SJCRH30 (cell line): ENCODE data around the gene ERBB4. TPM values are rescaled to one million over a fixed set of nuclear protein-coding genes. Genes with fewer than 3 reads are reported as not detected.

Experiments used
- DNase-seq, 2 experiments: peaks; one replicate each; pipeline ENCODE4 v3.0.0-alpha.2; 2015 to 2020
- H3K27ac ChIP-seq: fragments of 250-450 bp; sonication (Bioruptor Pico); 2 replicates; pipeline ENCODE4 v1.5.1; 2020; ENCODE audit warnings: mild to moderate bottlenecking, moderate library complexity
- H3K27me3 ChIP-seq: fragments of 250-450 bp; sonication (Bioruptor Pico); 2 replicates; pipeline ENCODE4 v1.5.1; 2020; ENCODE audit warnings: mild to moderate bottlenecking, moderate library complexity
- H3K36me3 ChIP-seq: fragments of 250-450 bp; sonication (Bioruptor Pico); 2 replicates; pipeline ENCODE4 v1.5.1; 2020; ENCODE audit warnings: mild to moderate bottlenecking, moderate library complexity
- H3K4me1 ChIP-seq: fragments of 250-450 bp; sonication (Bioruptor Pico); 2 replicates; pipeline ENCODE4 v1.5.1; 2020; ENCODE audit warnings: mild to moderate bottlenecking, moderate library complexity
- H3K4me3 ChIP-seq: fragments of 250-450 bp; sonication (Bioruptor Pico); 2 replicates; pipeline ENCODE4 v1.5.1; 2020; ENCODE audit warnings: mild to moderate bottlenecking, moderate library complexity
- H3K9me3 ChIP-seq: fragments of 250-450 bp; sonication (Bioruptor Pico); replicated peaks from 2 replicates; pipeline ENCODE4 v1.5.1; 2020; ENCODE audit warnings: mild to moderate bottlenecking, moderate library complexity
- total RNA-seq: library from RNA; depleted of rRNA; stranded (reverse); fragments of >200 nt; shearing (Covaris generic); gene quantifications from 2 replicates; pipeline ENCODE4 v1.2.3, GENCODE V29; 2014

Gene ERBB4
- total RNA-seq, 1 experiment from 2014 or later: 3.0 TPM

DNA sequence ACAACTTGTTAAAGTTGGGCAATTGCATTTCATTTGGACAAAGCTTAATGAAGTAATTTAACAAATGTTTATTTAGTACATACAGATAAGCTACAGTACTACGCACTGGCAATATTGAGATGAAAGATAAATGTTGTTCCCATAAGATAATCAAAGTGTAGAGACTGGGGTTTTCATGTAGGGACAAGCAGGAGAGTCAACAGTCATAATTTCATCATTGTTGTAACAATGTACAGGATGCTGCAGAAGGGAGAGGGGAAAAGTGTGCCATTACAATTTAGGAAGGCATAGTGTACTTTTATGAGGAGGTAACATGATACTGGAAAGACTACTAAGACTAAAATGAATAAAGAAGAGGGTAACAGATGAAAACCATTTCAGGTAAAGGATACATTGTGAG, 441.6 kb downstream of the ERBB4 start:
- DNase-seq: no peak
- H3K27me3 ChIP-seq: no peaks in the 10 kb centered on the region
- no peaks in the 10 kb centered on the region for H3K36me3 ChIP-seq
- no peak overlapping the region for H3K27ac ChIP-seq
- H3K4me1 ChIP-seq: no peaks in the 10 kb centered on the region
- no peak overlapping the region for H3K4me3 ChIP-seq
- H3K9me3 ChIP-seq: no peaks in the 10 kb centered on the region

GRCh38 chr2:212089873-212090272, 448.7 kb downstream of the ERBB4 start:
- no peak for DNase-seq
- Histone ChIP-seq H3K9me3 (no peaks in the 10 kb centered on the region), H3K27ac (no peak overlapping the region), H3K27me3 (no peaks in the 10 kb centered on the region), H3K4me1 (no peaks in the 10 kb centered on the region), H3K36me3 (no peaks in the 10 kb centered on the region), H3K4me3 (no peak overlapping the region)

DNA sequence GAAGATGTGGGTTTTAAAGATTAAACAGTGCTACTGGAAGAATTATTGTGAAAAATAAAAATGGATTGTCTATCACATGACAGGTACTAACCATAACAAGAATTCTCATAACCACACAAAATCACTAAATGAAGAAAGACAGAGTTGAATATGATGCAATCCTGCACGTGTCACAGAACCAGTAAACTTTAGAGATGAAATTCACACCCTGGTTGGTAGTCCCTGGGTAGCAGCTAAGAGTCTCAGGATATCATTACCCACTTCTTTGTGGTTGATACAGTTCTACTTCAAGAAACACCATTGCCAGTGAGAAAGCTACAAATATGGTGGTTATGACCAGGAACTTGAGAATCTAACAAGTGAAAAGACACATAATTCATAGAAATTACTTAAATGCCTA, 450.2 kb downstream of the ERBB4 start:
- H3K27me3 ChIP-seq: no peaks in the 10 kb centered on the region
- H3K27ac ChIP-seq: no peak overlapping the region
- no peaks in the 10 kb centered on the region for H3K36me3 ChIP-seq
- H3K9me3 ChIP-seq: no peaks in the 10 kb centered on the region
- no peak for DNase-seq
- H3K4me1 ChIP-seq: no peaks in the 10 kb centered on the region
- no peak overlapping the region for H3K4me3 ChIP-seq

DNA sequence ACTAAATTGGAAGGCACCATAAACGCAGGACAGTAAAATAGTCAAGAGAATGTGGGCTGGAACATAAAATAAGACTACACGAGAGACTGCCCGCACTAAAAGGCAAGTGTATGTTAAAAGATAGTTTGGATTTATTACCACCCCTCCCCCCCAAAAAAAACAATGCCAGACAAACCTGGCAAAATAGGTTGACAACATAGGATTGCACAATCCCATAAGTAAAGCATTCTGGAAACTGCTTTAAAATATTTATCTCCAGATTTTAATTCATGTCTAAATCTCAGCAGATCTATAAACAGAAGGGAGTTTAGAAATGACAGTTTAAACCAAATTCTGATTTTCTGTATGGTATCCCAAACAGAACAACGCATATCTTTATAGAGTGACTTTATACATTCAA, 455.1 kb downstream of the ERBB4 start:
- H3K27ac ChIP-seq: no peak overlapping the region
- H3K9me3 ChIP-seq: no peaks in the 10 kb centered on the region
- DNase-seq: no peak
- H3K4me1 ChIP-seq: no peaks in the 10 kb centered on the region
- no peak overlapping the region for H3K4me3 ChIP-seq
- no peaks in the 10 kb centered on the region for H3K27me3 ChIP-seq
- no peaks in the 10 kb centered on the region for H3K36me3 ChIP-seq

- Histone ChIP-seq H3K36me3 (no peaks in the 10 kb centered on the region), H3K27ac (no peak overlapping the region), H3K27me3 (no peaks in the 10 kb centered on the region), H3K9me3 (no peaks in the 10 kb centered on the region), H3K4me1 (no peaks in the 10 kb centered on the region), H3K4me3 (no peak overlapping the region)
- no peak for DNase-seq
Measured at GRCh38 chr2:212078103-212078502, 460.5 kb downstream of the ERBB4 start.

DNA sequence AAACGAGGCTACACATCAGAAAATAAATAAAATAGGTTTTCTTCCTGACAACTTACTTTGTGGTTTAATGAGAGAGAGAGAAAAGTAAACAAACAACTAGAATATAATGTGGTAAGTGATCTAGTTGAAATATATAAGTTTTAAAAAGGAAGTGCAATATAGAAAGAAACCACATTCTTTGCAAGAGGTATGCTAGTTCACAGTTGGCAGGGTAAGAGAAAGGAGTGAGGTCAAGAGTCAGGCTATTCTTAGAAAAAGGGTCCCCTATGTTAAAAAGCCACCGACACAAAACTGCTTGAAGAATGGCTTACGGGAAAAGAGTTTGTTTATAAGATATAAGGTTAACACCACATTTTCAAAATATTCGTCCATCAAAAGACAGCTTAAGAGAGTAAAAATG, 462.1 kb downstream of the ERBB4 start:
- no peak for DNase-seq
- H3K4me1 ChIP-seq: no peaks in the 10 kb centered on the region
- H3K9me3 ChIP-seq: no peaks in the 10 kb centered on the region
- H3K4me3 ChIP-seq: no peak overlapping the region
- H3K27me3 ChIP-seq: no peaks in the 10 kb centered on the region
- no peaks in the 10 kb centered on the region for H3K36me3 ChIP-seq
- no peak overlapping the region for H3K27ac ChIP-seq

DNA sequence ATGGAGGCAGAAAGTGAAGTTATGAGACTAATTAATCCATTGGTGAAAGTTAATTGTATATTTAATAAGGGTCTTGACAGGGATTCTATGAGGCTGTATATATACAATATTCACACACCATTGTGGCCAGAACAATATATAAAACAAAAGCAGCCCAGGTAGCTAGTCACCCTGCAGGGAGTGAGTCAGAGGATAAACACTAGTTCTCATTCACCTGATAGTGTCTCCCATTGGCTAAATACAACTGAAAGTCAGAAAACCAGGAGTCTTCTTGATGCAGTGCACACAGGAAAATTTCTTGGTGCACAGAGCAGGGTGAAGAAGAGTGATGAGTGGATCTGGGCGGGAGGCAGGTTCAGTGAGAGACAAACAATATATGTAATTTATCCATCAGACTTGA, 465.2 kb downstream of the ERBB4 start:
- H3K4me3 ChIP-seq: no peak overlapping the region
- H3K4me1 ChIP-seq: no peaks in the 10 kb centered on the region
- no peaks in the 10 kb centered on the region for H3K9me3 ChIP-seq
- DNase-seq: no peak
- H3K27me3 ChIP-seq: no peaks in the 10 kb centered on the region
- no peaks in the 10 kb centered on the region for H3K36me3 ChIP-seq
- H3K27ac ChIP-seq: no peak overlapping the region

DNA sequence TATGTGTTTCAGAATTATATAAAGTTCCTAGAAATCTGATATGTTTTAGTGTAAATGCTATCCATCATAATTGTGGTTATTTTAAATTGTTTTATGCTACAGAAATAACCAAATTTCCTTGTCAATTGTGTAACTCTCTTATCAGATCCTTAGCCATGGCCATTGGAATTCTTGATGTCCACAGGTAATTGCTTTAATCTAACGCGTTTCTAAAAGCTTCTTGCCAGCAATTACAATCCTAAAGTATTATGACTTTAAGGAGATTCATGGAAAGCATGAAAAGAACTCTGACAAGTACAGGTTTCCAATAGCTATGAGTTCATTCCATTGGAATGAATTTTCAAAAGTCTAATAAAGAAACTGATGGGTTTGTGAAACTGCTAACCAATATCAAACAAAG, 472.1 kb downstream of the ERBB4 start:
- Histone ChIP-seq H3K4me1 (no peaks in the 10 kb centered on the region), H3K4me3 (no peak overlapping the region), H3K9me3 (no peaks in the 10 kb centered on the region), H3K36me3 (no peaks in the 10 kb centered on the region), H3K27ac (no peak overlapping the region), H3K27me3 (no peaks in the 10 kb centered on the region)
- DNase-seq: no peak

DNA sequence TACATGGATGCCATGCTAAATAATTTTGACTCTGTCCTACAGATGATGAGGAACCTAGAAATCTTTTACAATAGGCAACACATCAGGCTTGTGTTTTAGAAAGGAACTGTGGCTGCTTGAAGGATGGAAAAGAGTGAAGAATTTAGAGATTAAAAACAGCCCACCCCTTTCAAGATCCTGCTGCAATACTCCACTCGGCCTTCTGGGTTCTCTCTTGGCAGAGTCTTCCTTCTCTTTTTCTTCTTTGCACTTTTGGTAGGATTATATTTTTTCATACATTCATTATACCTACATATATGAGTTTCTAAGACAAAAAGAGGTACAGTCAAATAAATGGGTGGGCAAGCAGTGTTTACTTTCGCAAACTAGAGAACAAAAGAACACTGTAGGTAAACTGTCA, 474.3 kb downstream of the ERBB4 start:
- no peak overlapping the region for H3K27ac ChIP-seq
- no peak overlapping the region for H3K4me3 ChIP-seq
- no peak for DNase-seq
- no peaks in the 10 kb centered on the region for H3K4me1 ChIP-seq
- H3K9me3 ChIP-seq: 0 out of 2 replicates have a peak, but pooled peaks cover 4% of the 10 kb centered on the region
- no peaks in the 10 kb centered on the region for H3K36me3 ChIP-seq
- no peaks in the 10 kb centered on the region for H3K27me3 ChIP-seq

DNA sequence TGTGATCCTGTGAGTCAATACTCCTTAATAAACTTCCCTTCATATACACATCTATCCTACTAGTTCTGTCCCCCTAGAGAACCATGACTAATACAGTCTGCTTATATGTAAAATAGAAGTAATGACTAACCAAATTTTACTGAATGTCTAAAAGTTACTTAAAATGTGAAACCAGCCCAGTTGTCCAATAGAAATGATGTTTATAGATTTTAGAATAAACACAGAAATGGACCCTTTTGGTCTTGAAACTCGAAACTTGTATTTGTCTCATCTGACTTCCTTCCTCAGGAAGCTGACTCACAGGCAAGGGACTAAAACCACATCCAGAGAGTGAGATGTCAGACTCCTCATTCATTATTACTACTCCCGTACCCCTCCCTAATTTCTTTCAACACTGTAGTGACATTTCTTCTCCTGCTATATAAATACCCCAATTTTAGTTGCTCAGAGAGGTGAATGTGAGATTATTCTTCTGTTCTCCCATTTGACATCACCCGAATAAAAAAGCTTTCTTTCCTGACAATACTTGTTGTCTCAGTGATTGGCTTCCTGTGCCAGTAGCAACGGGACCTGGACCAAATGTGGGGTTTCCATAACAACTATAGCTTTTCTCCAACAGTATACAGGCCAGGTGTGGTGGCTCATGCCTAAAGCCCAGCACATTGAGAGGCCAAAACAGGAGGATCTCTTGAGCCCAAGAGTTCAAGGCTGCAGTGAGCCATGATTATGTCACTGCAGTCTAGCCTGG, 486.0 kb downstream of the ERBB4 start:
- H3K27me3 ChIP-seq: no peaks in the 10 kb centered on the region
- H3K4me1 ChIP-seq: no peaks in the 10 kb centered on the region
- no peaks in the 10 kb centered on the region for H3K9me3 ChIP-seq
- no peak for DNase-seq
- no peak overlapping the region for H3K4me3 ChIP-seq
- no peak overlapping the region for H3K27ac ChIP-seq
- no peaks in the 10 kb centered on the region for H3K36me3 ChIP-seq

DNA sequence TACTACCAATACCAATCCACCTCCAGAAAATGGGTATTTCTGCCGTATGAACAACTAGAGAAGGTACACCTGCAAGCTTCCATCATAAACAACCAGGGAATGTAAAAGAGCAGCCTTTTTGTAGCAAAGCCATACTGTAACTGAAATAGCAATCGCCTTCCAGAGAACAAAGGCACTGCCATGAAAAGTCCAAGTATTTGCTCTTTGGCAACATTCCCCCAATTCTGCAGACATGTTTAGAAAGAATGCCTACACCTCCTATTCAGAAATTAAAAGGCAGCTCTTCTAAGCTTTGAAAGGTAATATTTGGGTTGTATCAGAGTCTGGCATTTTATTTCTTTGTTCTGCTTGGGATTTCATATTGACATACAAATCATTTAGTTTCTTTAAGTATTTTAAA, 487.7 kb downstream of the ERBB4 start:
- Histone ChIP-seq H3K27me3 (no peaks in the 10 kb centered on the region), H3K36me3 (no peaks in the 10 kb centered on the region), H3K4me1 (no peaks in the 10 kb centered on the region), H3K4me3 (no peak overlapping the region), H3K9me3 (no peaks in the 10 kb centered on the region), H3K27ac (no peak overlapping the region)
- DNase-seq: no peak

DNA sequence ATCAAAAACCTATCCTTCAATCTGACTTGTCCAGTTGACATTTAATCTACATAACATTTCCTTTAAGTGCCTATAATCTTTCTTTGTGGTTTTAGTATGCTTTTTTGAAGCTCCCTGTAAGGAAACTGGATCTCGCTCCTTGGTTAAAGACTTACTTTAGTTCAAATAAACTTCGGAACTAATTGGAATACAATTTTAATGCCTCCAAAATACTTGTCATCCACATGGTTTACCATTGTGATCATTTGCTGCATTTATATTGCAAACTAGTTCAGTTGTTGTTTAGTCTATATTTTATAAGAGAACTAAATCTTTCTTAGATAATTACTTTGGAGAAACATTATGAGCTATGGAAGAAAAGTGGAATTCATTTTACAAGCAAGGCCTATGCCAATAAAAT, 496.0 kb downstream of the ERBB4 start:
- DNase-seq: no peak
- Histone ChIP-seq H3K4me3 (no peak overlapping the region), H3K9me3 (no peaks in the 10 kb centered on the region), H3K36me3 (no peaks in the 10 kb centered on the region), H3K27me3 (no peaks in the 10 kb centered on the region), H3K27ac (no peak overlapping the region), H3K4me1 (no peaks in the 10 kb centered on the region)

DNA sequence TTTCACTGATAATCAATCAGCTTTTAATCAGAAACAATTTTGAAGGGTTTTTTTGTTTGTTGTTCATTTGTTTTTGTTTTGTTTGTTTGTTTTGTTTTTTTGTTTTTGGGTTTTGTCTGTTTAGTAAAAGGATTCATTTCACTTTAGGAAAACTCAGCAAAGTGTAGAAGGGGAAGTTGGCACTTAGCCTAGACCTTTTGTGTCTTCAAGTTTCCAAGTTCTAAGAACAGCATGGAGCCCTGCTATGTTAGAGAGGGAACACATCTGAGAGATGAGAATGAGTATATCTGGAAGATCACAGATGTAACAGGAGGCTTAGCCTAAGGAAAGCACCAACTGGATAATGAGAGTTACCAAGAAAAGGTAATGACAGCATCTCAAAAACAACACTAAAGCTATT, 501.5 kb downstream of the ERBB4 start:
- H3K27ac ChIP-seq: no peak overlapping the region
- no peaks in the 10 kb centered on the region for H3K4me1 ChIP-seq
- no peaks in the 10 kb centered on the region for H3K9me3 ChIP-seq
- no peaks in the 10 kb centered on the region for H3K36me3 ChIP-seq
- no peaks in the 10 kb centered on the region for H3K27me3 ChIP-seq
- DNase-seq: no peak
- no peak overlapping the region for H3K4me3 ChIP-seq

DNA sequence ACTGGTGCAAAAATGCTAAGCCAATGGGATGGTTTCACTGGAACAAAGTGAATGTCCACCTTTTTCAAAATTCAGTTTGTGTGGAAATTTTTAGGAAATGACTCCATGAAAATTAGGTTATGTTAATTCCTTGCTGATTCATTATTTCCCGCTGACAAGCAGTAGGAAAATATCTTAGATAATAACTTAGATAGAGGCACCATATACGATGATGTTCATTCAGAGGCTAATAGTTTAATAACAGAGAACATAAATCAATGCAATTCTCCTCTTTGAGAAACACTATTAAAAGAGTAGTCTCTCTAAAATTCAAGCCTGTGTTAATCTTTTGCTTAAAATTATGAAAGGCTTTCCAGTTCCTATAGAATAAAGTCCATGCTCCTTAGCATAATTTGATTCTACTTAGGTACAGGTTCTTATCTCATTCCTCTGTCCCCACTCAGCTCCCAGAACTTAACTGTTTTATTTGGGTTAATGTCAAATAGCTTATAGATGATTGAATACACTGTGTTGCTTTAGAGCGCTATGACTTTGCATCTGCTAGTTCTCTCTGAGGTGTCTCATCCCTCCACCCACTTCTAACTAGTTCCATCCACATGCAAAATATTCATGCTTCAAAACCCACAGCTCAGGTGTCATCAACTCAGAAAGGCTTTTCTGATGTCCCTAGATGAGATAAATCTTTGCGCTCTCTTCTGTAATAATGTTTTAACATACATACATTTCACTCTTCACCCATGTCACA, 503.6 kb downstream of the ERBB4 start:
- Histone ChIP-seq H3K36me3 (no peaks in the 10 kb centered on the region), H3K4me1 (no peaks in the 10 kb centered on the region), H3K27ac (no peak overlapping the region), H3K27me3 (no peaks in the 10 kb centered on the region), H3K4me3 (no peak overlapping the region), H3K9me3 (no peaks in the 10 kb centered on the region)
- no peak for DNase-seq

- Histone ChIP-seq H3K9me3 (no peaks in the 10 kb centered on the region), H3K36me3 (no peaks in the 10 kb centered on the region), H3K27ac (no peak overlapping the region), H3K27me3 (no peaks in the 10 kb centered on the region), H3K4me3 (no peak overlapping the region), H3K4me1 (no peaks in the 10 kb centered on the region)
- DNase-seq: no peak
Measured at GRCh38 chr2:212033888-212034287, 504.7 kb downstream of the ERBB4 start.
